Measurements from ENCODE around the gene ZCCHC8. TPM values are rescaled to one million over a fixed set of nuclear protein-coding genes. Genes with fewer than 3 reads are reported as not detected.

Gene ZCCHC8
- total and polyA plus RNA-seq, 4 experiments from 2014 or later = 5.4 to 59.9 (median 32.9) TPM

DNA sequence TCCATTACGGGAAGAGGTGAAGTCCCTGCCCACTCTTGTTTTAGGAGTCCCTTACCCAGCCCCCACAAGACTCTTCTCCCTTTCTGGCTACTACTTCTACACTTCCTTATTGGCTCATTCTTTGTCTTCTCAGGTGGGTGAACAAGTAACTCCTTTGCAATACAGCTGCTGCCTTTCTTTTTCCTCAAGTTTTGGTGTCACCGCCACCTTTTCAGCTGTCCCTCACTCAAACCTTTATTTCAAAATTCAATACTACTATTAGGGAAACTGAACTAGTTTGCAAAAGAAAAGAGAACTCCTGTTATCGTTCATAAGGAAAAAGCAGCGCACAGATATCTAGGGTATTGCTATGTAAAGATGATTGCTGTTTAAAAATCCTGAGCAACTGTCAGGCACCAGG, 19.9 kb upstream of the ZCCHC8 start:
- POLR2A ChIA-PET (ENCODE audit: partially characterized antibody) = interaction anchor here (2.6 kb wide), 1 partner anchor 20 kb away, joined by 14 read pairs; the partner anchor contains the start of gene ZCCHC8
- Mint-ChIP-seq H3K36me3 (peaks cover 66 to 82% of the 10 kb centered on the region in 2 donors), H3K4me1 (peaks cover 41 to 71% (median 57%) of the 10 kb centered on the region in 4 donors), H3K27ac (peak overlapping the region in 3 of 7 donors; percentile 30 to 92 (median 82)), H3K27me3 (no peaks in the 10 kb centered on the region), H3K4me3 (no peak overlapping the region), H3K9me3 (no peaks in the 10 kb centered on the region)
- Histone ChIP-seq H3K27ac (ENCODE audit: low read depth, low read length) (no peak overlapping the region), H3K4me3 (ENCODE audit: low read length in 2 of 2) (no peak overlapping the region), H3K4me1 (ENCODE audit: insufficient read depth, low read length) (peaks cover 48% of the 10 kb centered on the region), H3K36me3 (ENCODE audit: insufficient read depth, low read length) (peaks cover 67% of the 10 kb centered on the region), H3K9me3 (ENCODE audit: control insufficient read depth in 1 of 2, low read length in 2 of 2) (no peaks in the 10 kb centered on the region), H3K27me3 (ENCODE audit: insufficient read depth, low read length) (no peaks in the 10 kb centered on the region)
- intact Hi-C loops (cut with micrococcal nuclease) = loop anchor here (10.0 kb wide), 1 partner anchor 454 kb away; the partner anchor contains the start of gene OGFOD2
- no peak for DNase-seq
- CTCF ChIA-PET (ENCODE audit: partially characterized antibody) = interaction anchor here (1.3 kb wide), 1 partner anchor 10 kb away, joined by 3 read pairs; no protein-coding TSS in a partner anchor

DNA sequence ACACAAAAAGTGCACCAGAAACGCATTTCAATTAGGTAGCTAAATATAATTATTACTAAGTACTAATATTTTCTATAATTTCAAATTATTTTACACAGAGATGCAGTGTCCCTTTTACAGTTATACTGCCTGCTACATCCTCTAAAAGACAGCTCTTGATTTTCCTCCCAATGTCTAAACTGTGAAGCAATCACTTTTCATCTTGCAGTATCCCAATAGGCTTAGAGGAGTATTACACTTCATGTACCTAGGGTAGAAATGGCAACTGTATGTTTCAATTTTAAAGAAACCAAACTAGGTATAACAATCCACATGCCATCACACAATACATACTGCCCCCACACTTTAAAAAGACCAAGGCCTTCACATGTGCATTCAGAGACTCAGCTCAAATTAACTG, 18.7 kb upstream of the ZCCHC8 start:
- Histone ChIP-seq H3K9me3 (ENCODE audit: control insufficient read depth in 1 of 2, low read length in 2 of 2) (no peaks in the 10 kb centered on the region), H3K27me3 (ENCODE audit: insufficient read depth, low read length) (no peaks in the 10 kb centered on the region), H3K27ac (ENCODE audit: low read depth, low read length) (no peak overlapping the region), H3K4me3 (ENCODE audit: low read length in 2 of 2) (no peak overlapping the region), H3K4me1 (ENCODE audit: insufficient read depth, low read length) (peaks cover 36% of the 10 kb centered on the region), H3K36me3 (ENCODE audit: insufficient read depth, low read length) (peaks cover 79% of the 10 kb centered on the region)
- peaks cover 74 to 87% of the 10 kb centered on the region in 2 donors for H3K36me3 Mint-ChIP-seq
- H3K4me3 Mint-ChIP-seq = no peak overlapping the region
- no peaks in the 10 kb centered on the region for H3K27me3 Mint-ChIP-seq
- no peaks in the 10 kb centered on the region for H3K9me3 Mint-ChIP-seq
- intact Hi-C loops (cut with micrococcal nuclease) = no loop called here
- peak overlapping the region in 4 of 7 donors; percentile 33 to 75 (median 50) for H3K27ac Mint-ChIP-seq
- CTCF ChIA-PET (ENCODE audit: partially characterized antibody) = interaction anchor here (0.8 kb wide), 1 partner anchor 48 kb away, joined by 3 read pairs; no protein-coding TSS in a partner anchor
- H3K4me1 Mint-ChIP-seq = peaks cover 38 to 65% (median 50%) of the 10 kb centered on the region in 4 donors
- POLR2A ChIA-PET (ENCODE audit: partially characterized antibody) = interaction anchor here (2.6 kb wide), 1 partner anchor 18 kb away, joined by 14 read pairs; the partner anchor contains the start of gene ZCCHC8
- DNase-seq = no peak

DNA sequence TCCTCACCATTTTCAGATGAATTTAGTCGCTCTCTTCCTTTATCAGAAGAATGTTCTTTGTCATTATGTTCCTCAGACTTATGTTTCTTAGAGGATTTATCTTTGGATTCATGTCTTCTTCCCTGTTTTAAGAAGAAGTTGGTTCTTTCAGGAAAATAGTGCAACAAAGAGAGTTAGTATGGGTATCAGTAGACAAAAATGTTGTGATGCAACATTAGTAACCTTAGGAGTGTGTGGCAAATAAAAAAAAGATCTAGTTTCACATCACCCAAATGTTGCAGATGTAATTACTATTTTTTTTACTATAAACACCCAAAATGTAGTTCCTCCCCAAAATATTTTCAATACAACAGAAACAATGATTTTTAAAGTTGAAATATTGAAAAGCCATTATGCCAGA, 18.2 kb upstream of the ZCCHC8 start:
- H3K36me3 Mint-ChIP-seq = peaks cover 74 to 86% of the 10 kb centered on the region in 2 donors

DNA sequence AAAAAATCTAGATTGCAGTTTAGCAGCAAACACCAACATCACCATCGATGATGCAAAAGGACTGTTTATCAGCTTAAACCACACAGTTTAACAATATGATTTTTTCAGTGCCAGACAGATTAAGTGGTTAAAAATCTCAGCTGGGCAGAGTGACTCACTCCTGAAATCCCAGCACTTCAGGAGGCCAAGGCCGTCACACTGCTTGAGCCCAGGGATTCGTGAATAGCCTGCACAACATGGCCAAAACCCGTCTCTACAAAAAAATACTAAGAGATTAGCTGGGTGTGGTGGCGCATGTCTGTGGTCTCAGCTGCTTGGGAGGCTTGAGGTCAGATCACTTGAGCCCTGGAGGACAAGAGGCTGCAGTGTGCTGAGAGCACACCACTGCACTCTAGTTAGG, 17.1 kb upstream of the ZCCHC8 start:
- CTCF ChIA-PET (ENCODE audit: partially characterized antibody) = interaction anchor here (0.6 kb wide), 1 partner anchor 45 kb away, joined by 3 read pairs; no protein-coding TSS in a partner anchor
- POLR2A ChIA-PET (ENCODE audit: partially characterized antibody) = interaction anchor here (1.0 to 1.1 kb wide), 2 partner anchors 8 to 17 kb away, joined by 4 to 6 read pairs; partner anchors contain the start of genes KNTC1, RSRC2 and ZCCHC8
- peaks cover 83% of the 10 kb centered on the region for H3K36me3 ChIP-seq (ENCODE audit: insufficient read depth, low read length)
- no peak overlapping the region for H3K4me3 ChIP-seq (ENCODE audit: low read length in 2 of 2)
- H3K4me1 Mint-ChIP-seq = peaks cover 24 to 49% (median 36%) of the 10 kb centered on the region in 4 donors
- intact Hi-C loops (cut with micrococcal nuclease) = no loop called here
- H3K4me1 ChIP-seq (ENCODE audit: insufficient read depth, low read length) = peaks cover 21% of the 10 kb centered on the region
- no peaks in the 10 kb centered on the region for H3K27me3 Mint-ChIP-seq
- no peaks in the 10 kb centered on the region for H3K9me3 Mint-ChIP-seq
- DNase-seq = no peak
- H3K4me3 Mint-ChIP-seq = no peak overlapping the region
- peak overlapping the region in 3 of 7 donors; percentile 43 to 65 (median 54) for H3K27ac Mint-ChIP-seq
- H3K27ac ChIP-seq (ENCODE audit: low read depth, low read length) = no peak overlapping the region
- H3K36me3 Mint-ChIP-seq = peaks cover 67 to 86% of the 10 kb centered on the region in 2 donors
- H3K27me3 ChIP-seq (ENCODE audit: insufficient read depth, low read length) = no peaks in the 10 kb centered on the region
- no peaks in the 10 kb centered on the region for H3K9me3 ChIP-seq (ENCODE audit: control insufficient read depth in 1 of 2, low read length in 2 of 2)

More for the DNA sequence above, 18.2 kb upstream of the ZCCHC8 start:
- peaks cover 33 to 60% (median 45%) of the 10 kb centered on the region in 4 donors for H3K4me1 Mint-ChIP-seq
- H3K27me3 ChIP-seq (ENCODE audit: insufficient read depth, low read length) = no peaks in the 10 kb centered on the region
- H3K27me3 Mint-ChIP-seq = no peaks in the 10 kb centered on the region
- DNase-seq = no peak
- no peak overlapping the region for H3K4me3 Mint-ChIP-seq
- no peaks in the 10 kb centered on the region for H3K9me3 Mint-ChIP-seq
- H3K36me3 ChIP-seq (ENCODE audit: insufficient read depth, low read length) = peaks cover 82% of the 10 kb centered on the region
- H3K4me1 ChIP-seq (ENCODE audit: insufficient read depth, low read length) = peaks cover 31% of the 10 kb centered on the region
- intact Hi-C loops (cut with micrococcal nuclease) = no loop called here
- POLR2A ChIA-PET (ENCODE audit: partially characterized antibody) = interaction anchor here (2.6 kb wide), 1 partner anchor 18 kb away, joined by 14 read pairs; the partner anchor contains the start of gene ZCCHC8
- CTCF ChIA-PET (ENCODE audit: partially characterized antibody) = interaction anchor here (0.8 kb wide), 1 partner anchor 47 kb away, joined by 3 read pairs; no protein-coding TSS in a partner anchor
- peak overlapping the region in 3 of 7 donors; percentile 12 to 55 (median 47) for H3K27ac Mint-ChIP-seq
- no peak overlapping the region for H3K4me3 ChIP-seq (ENCODE audit: low read length in 2 of 2)
- H3K9me3 ChIP-seq (ENCODE audit: control insufficient read depth in 1 of 2, low read length in 2 of 2) = no peaks in the 10 kb centered on the region
- H3K27ac ChIP-seq (ENCODE audit: low read depth, low read length) = no peak overlapping the region

DNA sequence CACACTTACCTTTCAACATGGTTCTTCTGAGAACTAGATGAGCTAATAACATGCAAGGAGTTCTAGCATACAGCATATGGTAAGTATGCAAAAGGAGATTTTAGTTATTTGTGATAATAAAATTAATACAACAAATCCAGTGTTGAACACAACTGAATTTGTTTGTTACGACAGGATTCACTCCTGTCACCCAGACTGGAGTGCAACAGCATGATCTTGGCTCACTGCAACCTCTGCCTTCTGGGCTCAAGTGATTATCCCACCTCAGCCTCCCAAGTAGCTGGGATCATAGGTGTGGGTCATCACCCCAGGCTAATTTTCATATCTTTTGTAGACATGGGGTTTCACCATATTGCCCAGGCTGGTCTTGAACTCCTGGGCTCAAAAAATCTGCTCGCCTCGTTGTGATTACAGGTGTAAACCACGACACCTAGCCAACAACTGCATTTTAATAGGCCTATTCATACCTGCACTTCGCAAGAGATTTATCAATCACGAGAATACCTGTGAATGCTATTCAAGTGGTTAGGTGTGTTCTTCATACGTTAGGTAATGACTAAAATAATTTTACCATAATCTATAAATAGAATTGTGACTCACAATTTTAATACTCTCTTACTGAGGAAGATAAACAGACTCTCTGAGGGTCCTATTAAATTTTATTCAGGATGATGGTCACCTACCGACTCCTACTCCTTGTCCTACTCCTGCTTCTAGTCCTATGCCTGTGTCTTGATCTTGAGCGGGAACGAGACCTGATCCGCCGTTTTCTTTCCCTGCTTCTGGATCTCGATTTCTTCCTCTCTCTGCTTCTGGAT, 16.0 kb upstream of the ZCCHC8 start:
- Histone ChIP-seq H3K4me3 (ENCODE audit: low read length in 2 of 2) (no peak overlapping the region), H3K36me3 (ENCODE audit: insufficient read depth, low read length) (peaks cover 88% of the 10 kb centered on the region), H3K9me3 (ENCODE audit: control insufficient read depth in 1 of 2, low read length in 2 of 2) (no peaks in the 10 kb centered on the region), H3K27me3 (ENCODE audit: insufficient read depth, low read length) (no peaks in the 10 kb centered on the region), H3K27ac (ENCODE audit: low read depth, low read length) (no peak overlapping the region), H3K4me1 (ENCODE audit: insufficient read depth, low read length) (peaks cover 10% of the 10 kb centered on the region)
- ChIA-PET POLR2A (ENCODE audit: partially characterized antibody) (interaction anchor here (0.8 to 7.4 kb wide), 3 partner anchors 9 to 16 kb away, joined by 4 to 43 read pairs (median 4); partner anchors contain the start of gene ZCCHC8), CTCF (ENCODE audit: partially characterized antibody) (no interaction called here)
- Mint-ChIP-seq H3K9me3 (no peaks in the 10 kb centered on the region), H3K27ac (peak overlapping the region in 3 of 7 donors; percentile 43 to 89 (median 54)), H3K4me1 (peaks cover 20 to 38% (median 28%) of the 10 kb centered on the region in 4 donors), H3K4me3 (no peak overlapping the region), H3K36me3 (peaks cover 68 to 89% of the 10 kb centered on the region in 2 donors), H3K27me3 (no peaks in the 10 kb centered on the region)
- intact Hi-C loops (cut with micrococcal nuclease) = no loop called here
- DNase-seq = no peak

DNA sequence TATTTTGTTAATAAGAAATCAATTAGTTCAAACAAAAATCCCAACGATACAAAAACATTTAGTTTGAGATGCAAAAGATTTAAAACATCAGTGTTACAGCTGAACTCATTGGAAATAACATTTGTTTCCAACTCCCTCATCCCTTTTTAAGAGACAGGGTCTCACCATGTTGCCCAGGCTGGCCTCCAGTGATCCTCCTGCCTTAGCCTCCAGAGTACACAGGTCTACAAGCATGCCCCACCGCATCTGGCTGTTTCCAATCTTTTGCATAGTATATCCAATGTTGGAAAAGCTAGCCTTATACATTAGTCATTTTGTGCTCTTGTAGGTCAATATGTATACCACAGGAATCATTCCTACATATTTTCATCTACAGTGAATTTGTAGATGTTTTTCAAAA, 14.5 kb upstream of the ZCCHC8 start:
- intact Hi-C loops (cut with micrococcal nuclease) = no loop called here
- POLR2A ChIA-PET (ENCODE audit: partially characterized antibody) = interaction anchor here (7.4 kb wide), 1 partner anchor 14 kb away, joined by 43 read pairs; the partner anchor contains the start of gene ZCCHC8

More for the DNA sequence above, 14.5 kb upstream of the ZCCHC8 start:
- Mint-ChIP-seq H3K4me3 (no peak overlapping the region), H3K4me1 (peaks cover 12 to 27% (median 21%) of the 10 kb centered on the region in 4 donors), H3K36me3 (peaks cover 58 to 86% of the 10 kb centered on the region in 2 donors), H3K27ac (peak overlapping the region in 4 of 7 donors; percentile 3 to 43 (median 8)), H3K9me3 (no peaks in the 10 kb centered on the region), H3K27me3 (no peaks in the 10 kb centered on the region)
- peaks cover 5% of the 10 kb centered on the region for H3K4me1 ChIP-seq (ENCODE audit: insufficient read depth, low read length)
- H3K36me3 ChIP-seq (ENCODE audit: insufficient read depth, low read length) = peaks cover 89% of the 10 kb centered on the region
- no peak overlapping the region for H3K27ac ChIP-seq (ENCODE audit: low read depth, low read length)
- no peak overlapping the region for H3K4me3 ChIP-seq (ENCODE audit: low read length in 2 of 2)
- CTCF ChIA-PET (ENCODE audit: partially characterized antibody) = interaction anchor here (0.5 kb wide), 1 partner anchor 179 kb away, joined by 3 read pairs; no protein-coding TSS in a partner anchor
- no peaks in the 10 kb centered on the region for H3K9me3 ChIP-seq (ENCODE audit: control insufficient read depth in 1 of 2, low read length in 2 of 2)
- H3K27me3 ChIP-seq (ENCODE audit: insufficient read depth, low read length) = no peaks in the 10 kb centered on the region
- DNase-seq = no peak

All from CD4-positive, alpha-beta memory T cell (primary cell).